Measurements from ENCODE around the gene CACNA1S. TPM values are rescaled to one million over a fixed set of nuclear protein-coding genes. Genes with fewer than 3 reads are reported as not detected.

The CACNA1S gene
- polyA plus RNA-seq, 1 of the 3 experiments (the other 2 are of a cell fraction): not detected

DNA sequence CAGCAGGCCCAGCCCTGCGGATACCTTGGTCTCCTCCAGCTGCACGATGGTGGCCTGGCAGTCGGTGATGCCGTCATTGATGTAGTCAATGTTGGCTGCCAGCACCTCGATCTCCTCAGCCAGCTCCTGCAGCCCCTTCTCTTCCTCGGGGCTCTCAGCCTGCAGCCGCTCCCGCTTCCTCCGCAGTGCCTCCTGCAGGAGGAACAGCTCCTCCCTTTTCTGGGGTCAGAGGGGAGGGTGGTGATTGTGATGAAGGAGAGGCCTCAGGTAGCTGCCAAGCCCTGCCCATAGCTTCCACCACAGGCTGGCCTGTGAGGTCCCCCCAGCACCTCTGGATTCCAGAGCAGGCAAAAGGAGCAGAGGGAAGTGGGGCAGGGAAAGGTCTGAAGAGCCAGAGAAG, 122.1 kb downstream of the CACNA1S start:
- no peaks in the 10 kb centered on the region for H3K36me3 ChIP-seq (replicated peaks in 1 of 2; ENCODE audit: control insufficient read depth in 1 of 2, insufficient read depth in 2 of 2, low read length in 1 of 2)
- no peak overlapping the region for H3K4me3 ChIP-seq (ENCODE audit: low read depth in 2 of 2, low read length in 1 of 2)
- no peak overlapping the region for H3K9ac ChIP-seq
- H4K20me1 ChIP-seq (ENCODE audit: insufficient read depth): no peaks in the 10 kb centered on the region
- DNase-seq: no peak
- H3K27me3 ChIP-seq (ENCODE audit: insufficient read depth): no peaks in the 10 kb centered on the region
- TF ChIP-seq POLR2AphosphoS5 (IDR thresholded peaks at IDR 0.05; ENCODE audit: low read depth, low read length): no peak
- no peak for TF ChIP-seq JUND (IDR thresholded peaks at IDR 0.05)
- no peak for TF ChIP-seq SIN3A (IDR thresholded peaks at IDR 0.05; ENCODE audit: borderline replicate concordance, low read depth, low read length)
- H3K9me3 ChIP-seq: no peaks in the 10 kb centered on the region
- H3K4me1 ChIP-seq (ENCODE audit: control insufficient read depth in 1 of 2, insufficient read depth in 2 of 2, low read depth in 1 of 2, low read length in 1 of 2): no peaks in the 10 kb centered on the region; a peak in 1 of 4 replicates
- no peaks in the 10 kb centered on the region for H3K79me2 ChIP-seq (ENCODE audit: insufficient read depth)
- no peak overlapping the region for H2AFZ ChIP-seq (ENCODE audit: low read depth)
- POLR2A ChIA-PET: no interaction called here
- H3K27ac ChIP-seq (ENCODE audit: low read depth in 2 of 2, low read length in 1 of 2): no peak overlapping the region
- H3K9me2 ChIP-seq: no peaks in the 10 kb centered on the region
- WGBS (ENCODE audit: low lambda C conversion rate): 80% methylated on average over 5 of the region's 9 CpGs
- no peaks in the 10 kb centered on the region for H3F3A ChIP-seq (replicated peaks; ENCODE audit: insufficient read depth)
- CTCF ChIA-PET: interaction anchor here (0.8 to 5.0 kb wide), 7 partner anchors 18 to 60 kb away, joined by 3 to 49 read pairs (median 4); partner anchors contain the start of gene KIF21B
- H3K4me2 ChIP-seq: no peak overlapping the region

Other genes with a start within 250 kb of the CACNA1S start
- not detected in 2 replicates for gene GPR25, start 239.4 kb downstream of the CACNA1S start, polyA plus RNA-seq (2012; rRNA removed)
- 0.08 and 0.12 TPM in 2 replicates for gene INAVA, start 217.5 kb downstream of the CACNA1S start, polyA plus RNA-seq (2012; rRNA removed)
- gene KIF21B, start 88.7 kb downstream of the CACNA1S start, polyA plus RNA-seq (2012; rRNA removed): 0.24 and 0.26 TPM in 2 replicates
- 0.05 TPM in 1 of 2 replicates, not detected in the other for gene ASCL5, start 14.8 kb upstream of the CACNA1S start, polyA plus RNA-seq (2012; rRNA removed)
- gene TMEM9, start 42.0 kb upstream of the CACNA1S start, polyA plus RNA-seq (2012; rRNA removed): 126 and 160 TPM in 2 replicates
- gene IGFN1, start 78.4 kb upstream of the CACNA1S start, polyA plus RNA-seq (2012; rRNA removed): 0.08 and 0.18 TPM in 2 replicates
- gene PKP1, start 171.1 kb upstream of the CACNA1S start, polyA plus RNA-seq (2012; rRNA removed): not detected in 2 replicates

All from SK-N-SH (cell line).